Activated T-cell treated with anti-CD3 and anti-CD28 coated beads for 24 hours (primary cell): ENCODE data around the gene KCNE4.

Source experiments
- DNase-seq: peaks from one replicate; pipeline ENCODE4 v3.0.0-alpha.2; 2020; ENCODE audit warnings: low read depth

KCNE4 gene, protein sequence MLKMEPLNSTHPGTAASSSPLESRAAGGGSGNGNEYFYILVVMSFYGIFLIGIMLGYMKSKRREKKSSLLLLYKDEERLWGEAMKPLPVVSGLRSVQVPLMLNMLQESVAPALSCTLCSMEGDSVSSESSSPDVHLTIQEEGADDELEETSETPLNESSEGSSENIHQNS

DNA sequence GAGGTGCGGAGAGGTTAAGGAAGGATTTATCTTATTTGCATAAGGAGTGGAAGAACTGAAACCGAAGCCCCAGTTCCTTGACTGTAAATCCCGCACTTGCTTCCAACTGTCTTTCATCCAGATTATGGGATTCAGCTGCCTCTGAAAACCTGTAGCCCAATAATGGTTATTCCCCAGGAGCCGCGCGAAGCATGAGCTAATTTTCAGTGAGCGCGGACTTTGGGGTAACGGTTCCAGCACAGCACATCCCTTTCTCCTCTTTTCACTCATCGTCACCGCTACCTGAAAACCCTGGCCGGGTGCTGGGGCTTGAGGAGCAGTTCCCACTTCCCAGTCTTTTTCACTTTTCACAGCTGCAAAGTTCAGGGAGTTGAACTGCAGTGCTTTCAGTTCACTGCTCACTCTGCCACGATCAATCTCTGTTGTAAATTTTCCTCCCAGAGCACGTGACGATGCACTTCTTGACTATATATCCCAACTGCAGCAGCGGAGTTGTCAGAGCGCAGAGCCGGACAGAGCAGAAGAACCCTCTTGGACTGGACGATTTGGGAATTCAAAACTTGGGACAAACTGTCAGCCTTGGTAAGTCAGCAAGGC, at the start of gene KCNE4:
TSS of gene KCNE4 (plus strand) at position 498 of the 597 bp plus-strand sequence. CDS start 641 bp downstream, outside the sequence.
- no peak for DNase-seq

DNA sequence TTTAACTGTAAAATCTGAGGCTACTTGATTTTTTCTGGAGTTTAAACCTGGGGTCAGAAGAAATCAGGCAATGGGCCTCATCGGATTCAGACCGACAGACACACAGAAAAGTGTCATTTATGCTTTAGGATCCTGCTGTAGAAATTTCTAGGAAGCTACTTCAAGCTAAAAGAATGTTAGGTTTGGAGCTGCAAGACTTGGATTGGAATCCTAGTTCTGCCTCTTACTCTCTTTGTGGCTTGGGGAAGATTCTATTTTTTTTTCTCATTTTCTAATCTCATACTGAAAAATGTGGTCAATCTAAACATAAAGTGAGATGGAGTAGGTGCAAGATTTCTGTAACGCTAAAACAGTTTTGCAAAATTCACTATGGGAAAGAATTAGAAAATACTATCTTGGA, 48.8 kb upstream of the KCNE4 start:
- no peak for DNase-seq

DNA sequence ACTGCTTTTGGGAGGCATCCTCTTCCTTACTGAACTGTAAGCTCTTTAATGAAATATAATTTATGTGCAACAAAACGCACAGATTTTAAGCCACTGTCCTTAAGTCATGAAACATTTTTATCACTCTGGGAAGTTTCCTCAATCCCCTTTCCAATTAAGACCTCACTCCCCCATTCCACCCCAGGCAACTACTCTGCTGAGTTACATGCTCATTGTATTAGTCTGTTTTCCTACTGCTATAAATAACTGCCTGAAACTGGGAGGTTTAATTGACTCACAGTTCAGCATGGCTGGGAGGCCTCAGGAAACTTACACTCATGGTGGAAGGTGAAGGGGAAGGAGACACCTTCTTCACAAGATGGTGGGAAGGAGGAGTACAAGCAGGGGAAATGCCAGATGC, 46.5 kb upstream of the KCNE4 start:
- DNase-seq = no peak

DNA sequence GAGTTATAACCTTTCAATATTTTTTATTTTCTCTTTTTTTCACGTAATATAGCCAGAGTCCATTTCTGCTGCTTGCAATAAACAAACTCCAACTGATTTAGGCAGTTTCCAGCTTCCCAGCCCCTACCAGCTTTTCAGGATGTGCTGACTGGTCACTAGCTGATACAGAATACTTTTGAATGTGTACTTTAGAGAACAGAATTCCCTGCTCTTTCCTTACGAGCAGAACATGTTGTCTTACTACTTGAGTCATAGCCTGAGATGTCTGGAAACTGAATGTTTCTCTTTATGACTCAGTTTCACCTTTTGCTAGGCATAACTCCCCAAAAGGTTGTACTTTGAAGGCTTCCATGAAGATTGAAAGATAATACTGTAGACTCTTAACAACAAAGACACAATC, 44.5 kb upstream of the KCNE4 start:
- DNase-seq = no peak

DNA sequence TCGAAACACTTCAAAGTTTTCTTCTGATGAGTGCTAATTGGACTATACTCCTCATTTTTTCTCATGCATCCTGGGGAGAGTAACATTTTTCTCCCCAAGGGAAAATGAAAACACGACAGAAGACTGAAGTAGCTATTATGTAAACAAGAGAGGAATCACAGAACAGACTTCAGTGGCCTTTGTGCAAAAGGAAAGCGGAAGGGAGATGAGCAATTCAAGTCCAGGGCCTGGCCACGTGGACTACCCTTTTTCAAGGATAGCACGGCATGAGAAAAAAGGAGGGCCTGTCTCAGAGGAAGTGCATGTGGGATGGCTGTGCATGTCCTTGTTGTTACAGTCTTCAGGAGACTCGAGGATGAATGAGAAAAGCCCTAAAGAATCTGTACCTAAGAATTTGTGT, 43.8 kb upstream of the KCNE4 start:
- DNase-seq = no peak

DNA sequence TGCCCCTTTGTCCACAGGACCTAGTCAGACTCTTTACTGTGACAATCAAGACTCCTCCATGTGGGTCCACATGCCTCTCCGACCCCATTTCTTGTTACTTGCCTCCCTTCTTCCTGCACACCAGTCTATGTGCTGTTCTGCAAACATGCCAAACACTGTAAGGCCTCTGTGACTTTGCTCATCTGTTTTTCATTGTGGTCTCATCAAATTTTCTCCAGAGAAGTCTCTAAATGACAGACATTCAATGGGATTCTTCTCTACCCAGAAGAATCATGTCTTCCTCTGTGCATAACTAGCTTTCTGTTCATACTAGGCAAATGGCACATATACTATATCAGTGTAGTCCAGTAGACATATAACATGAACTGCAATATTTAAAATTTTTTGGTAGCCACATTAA, 43.0 kb upstream of the KCNE4 start:
- DNase-seq = no peak

DNA sequence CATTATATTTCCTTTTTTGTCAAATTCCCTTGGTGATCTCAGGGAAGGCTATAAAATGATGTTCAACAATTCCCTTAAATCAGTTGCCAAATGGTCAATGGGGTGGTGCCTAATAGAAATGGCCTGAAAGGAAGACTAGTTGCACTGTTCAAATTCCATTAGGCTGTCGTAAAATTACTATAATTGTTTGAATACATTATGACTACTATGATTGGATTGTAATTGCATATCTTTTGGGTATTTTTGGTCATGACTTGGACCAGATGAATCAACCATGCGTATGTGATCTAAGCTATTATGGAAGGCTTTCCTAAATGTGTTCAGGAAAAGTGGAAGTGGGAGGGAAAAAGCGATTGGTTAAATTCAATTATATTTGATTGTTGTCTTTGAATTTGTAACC, 41.3 kb upstream of the KCNE4 start:
- no peak for DNase-seq

DNA sequence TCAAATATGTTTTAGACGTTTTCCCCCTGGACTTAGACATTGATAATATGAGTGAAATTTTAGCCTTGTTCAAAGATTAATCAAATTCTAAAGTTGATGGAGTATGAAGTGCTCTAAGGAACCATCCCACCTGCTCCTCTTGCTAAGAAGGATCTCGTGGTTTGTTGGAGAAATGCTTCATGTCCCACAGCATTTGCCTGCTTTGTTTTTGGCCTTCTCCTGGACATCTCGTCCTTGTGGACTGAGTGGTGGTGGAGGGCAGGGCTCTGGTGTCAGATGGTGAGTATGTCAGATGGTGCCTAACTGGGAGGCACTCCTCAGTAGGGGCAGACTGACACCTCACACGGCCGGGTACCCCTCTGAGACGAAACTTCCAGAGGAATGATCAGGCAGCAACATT, 39.7 kb upstream of the KCNE4 start:
- no peak for DNase-seq

DNA sequence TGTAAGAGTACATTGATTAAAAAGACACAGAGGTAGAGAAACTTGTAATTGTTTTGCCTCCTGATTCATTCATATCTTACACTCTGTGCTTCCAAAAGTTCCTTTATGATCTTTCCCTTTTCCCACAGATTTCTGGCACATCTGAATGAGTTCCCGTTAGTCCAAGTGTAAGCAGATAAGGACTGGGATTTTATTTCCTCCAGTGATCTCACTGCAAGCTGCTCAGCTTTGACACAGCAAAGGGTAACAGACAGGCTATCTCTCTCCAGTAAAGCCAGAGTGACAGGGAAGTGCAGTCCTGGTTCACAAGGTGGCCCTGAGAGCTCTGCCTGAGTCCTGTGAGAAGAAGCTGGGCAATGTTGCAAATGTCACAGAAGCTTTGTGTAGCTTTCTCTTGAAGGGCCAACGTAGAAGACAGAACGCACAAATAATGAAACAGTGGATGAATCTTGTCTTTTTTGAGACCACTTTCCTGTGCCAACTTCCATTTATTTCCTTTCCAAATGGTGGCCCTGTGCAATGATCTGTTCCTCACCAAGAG, 32.5 kb upstream of the KCNE4 start:
- DNase-seq = no peak

DNA sequence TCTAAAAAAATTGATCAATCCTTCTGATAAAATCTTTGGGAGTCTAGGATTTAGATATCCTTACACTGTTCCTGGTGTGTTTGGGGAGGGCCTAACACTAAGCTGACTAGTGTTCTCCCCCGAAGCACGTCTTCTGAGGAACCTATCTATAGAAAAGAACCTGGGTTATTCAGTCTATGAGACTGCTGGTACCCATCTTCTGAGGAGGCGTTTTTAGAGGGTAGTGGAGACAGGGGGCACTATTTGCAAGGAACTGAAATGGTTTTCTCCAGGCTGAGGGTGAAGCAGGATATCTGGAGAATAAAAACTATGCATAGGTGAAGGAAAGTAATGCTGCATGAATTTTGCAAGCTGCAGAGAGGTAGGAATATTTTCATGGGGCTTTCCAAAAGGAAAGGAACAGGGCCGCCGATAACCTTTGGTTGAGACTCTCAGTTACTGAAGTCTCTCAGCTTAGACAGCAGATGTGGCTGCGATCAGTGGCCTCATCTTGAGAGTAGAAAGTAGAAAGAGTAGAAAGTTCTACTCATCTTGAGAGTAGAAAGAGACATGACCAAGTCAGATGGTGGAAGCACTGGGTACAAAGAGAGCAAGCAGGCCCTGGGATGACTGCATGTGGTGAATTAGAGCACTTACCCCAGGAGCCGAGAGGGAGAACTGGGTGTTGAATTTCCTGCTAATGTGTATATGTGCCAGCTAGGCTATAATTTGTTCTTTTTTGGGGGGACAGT, 31.8 kb upstream of the KCNE4 start:
- no peak for DNase-seq

DNA sequence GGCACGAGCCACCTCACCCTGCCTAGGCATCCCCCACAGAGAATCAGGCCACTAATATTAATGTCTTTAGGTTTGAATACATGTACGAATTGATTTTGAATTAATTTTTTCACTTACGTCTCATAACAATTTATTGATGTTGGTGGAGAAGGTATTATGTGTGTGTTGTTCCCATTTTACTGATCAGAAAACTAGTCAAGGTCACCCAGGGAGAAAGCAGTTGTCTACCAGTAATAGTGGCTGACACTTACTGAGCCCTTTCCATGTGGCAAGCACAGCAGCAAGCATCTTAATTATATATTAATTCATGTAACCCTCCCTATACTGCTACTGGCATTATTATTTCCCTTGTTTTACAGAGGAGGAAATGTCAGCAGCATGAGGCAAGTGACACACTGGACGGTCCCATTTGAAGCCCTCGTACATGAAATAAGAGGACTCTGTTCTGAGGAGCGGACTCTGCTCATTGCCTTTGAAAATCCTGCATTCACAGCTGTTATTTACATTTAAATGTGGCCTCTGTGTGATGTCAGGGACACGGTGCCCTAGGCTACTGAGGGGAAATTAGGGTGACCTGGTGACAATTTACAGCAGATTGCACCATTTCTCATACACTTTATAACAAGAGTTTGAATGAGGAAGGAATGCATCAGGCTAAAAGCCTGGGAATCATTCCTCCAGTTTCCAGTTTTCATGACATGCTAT, 30.9 kb upstream of the KCNE4 start:
- DNase-seq = no peak

DNA sequence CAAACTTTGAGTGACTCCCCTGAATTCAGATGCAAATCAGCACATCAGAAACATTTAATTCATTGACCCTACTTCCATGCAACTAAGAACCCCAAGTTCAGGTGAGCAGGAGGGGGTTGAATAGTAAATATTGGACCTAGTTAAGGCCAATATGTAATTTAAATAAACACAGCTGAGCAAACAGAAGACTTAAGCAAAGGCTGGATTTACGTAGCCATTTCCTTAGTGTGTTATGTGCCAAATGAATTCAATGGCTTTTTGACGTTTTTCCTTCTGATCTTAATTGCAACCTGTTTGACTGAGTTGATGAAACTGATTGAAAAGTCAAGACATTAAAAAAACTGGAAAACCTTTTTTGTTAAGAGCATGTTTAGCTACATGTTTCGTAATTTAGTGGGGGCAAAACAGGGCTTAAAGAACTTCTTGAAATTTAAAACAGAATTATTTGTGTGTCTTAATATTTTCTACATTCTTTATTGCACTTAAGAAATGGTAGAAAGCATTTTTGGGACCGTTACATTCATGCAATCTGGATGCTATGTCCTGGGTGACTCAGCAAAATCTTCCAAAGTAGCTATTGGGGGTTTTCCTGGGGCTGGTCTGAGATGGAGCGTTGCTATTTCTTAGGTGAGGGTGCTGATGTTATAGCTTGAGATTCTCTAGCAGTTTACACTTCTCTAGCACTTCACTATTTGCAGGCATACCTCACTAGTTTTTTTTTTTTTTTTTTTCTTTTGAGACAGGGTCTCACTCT, 25.5 kb upstream of the KCNE4 start:
- DNase-seq = no peak

DNA sequence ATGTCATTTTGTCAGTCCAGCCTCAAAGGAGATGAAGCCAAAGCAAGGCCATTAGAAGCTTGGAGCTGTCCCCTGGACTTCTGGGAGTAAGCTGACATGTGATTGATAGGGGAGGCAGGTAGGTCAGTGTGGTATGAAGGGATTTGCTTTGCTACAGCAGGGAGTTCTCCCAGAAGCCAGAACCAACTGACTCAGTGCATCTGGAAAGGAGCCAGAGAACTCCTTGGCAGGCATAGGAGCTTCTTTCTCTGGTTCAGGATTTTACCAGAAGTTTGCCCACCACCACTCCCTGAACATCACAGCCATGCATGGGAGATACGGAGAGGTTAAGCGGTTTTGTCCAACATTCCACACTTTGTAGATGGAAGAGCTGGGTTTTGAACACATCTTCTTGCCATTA, 24.5 kb upstream of the KCNE4 start:
- no peak for DNase-seq

DNA sequence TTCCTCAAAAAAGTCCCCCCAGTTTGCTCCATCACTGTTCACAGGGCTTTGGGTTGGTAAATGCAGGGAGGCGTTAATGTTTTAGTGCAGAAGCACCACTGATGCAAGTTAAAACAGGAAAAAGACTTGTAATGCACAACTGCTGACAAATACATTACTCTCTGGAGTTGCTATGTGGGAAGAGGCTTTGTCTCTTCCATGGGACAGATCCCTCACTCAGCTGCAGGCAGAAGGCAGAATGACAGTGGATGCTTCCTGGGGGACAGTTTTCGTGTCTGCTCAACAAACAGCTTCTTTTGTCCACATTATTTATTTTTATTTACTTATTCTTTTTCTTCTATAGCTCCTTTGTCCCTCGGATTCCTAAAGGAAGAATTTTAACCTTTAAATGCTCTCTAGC, 22.7 kb upstream of the KCNE4 start:
- DNase-seq = no peak

DNA sequence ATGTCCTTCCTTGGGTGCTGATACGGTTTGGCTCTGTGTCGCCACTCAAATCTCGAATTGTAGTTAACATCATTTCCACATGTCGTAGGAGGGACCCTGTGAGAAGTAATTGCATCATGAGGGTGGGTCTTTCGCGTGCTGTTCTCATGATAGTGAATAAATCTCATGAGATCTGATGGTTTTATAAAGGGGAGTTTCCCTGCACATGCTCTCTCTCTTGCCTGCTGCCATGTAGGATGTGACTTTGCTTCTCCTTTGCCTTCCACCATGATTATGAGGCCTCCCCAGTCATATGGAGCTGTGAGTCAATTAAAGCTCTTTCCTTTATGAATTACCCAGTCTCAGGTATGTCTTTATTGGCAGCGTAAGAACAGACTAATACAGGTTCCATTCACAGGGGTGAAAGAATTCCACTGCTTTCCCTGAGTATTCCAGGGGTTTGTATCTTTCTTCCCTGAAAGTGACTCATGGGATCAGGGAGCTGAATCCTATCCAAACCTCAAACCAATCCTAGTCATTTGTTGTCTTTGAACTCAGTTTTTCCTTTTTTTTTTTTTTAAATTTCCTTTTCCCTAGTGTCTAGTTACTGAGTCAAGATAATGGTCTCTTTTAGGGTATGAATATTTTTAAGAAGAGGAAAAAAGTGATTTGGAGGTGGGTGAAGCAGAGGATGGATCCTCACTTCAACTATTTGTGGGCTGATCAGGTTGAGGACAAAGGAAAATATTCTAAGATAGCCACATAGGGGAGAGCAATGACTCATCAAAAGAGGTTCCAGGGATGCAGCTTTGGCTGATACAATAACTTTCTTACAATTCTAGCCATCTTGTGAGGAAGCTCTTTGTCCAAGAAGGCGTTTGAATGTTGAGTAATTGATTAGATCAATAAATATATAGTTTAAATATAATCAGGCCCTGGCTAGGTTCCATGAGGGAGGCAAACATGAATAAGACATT, 19.5 kb upstream of the KCNE4 start:
- DNase-seq = no peak

DNA sequence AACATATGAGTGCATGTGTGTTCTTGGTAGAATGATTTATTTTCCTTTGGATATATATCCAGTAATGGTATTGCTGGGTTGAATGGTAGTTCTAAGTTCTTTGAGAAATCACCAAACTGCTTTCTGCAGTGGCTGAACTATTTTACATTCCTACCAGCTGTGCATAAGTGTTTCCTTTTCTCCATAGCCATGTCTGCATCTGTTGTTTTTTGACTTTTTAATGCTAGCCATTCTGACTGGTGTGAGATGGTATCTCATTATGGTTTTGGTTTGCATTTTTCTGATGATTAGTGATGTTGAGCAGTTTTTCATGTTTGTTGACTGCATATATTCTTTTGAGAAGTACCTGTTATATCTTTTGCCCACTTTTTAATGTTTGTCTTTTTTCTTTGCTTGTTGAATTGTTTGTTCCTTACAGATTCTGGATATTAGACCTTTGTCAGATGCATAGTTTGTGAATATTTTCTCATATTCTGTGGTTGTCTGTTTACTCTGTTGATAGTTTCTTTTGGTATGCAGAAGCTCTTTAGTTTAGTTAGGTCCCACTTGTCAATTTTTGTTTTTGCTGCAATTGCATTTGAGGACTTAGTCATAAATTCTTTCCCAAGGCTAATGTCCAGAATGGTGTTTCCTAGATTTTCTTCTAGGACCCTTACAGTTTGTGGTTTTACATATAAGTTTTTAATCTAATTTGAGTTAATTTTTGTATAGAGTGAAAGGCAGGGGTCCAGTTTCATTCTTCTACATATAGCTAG, 17.6 kb upstream of the KCNE4 start:
- DNase-seq = no peak

DNA sequence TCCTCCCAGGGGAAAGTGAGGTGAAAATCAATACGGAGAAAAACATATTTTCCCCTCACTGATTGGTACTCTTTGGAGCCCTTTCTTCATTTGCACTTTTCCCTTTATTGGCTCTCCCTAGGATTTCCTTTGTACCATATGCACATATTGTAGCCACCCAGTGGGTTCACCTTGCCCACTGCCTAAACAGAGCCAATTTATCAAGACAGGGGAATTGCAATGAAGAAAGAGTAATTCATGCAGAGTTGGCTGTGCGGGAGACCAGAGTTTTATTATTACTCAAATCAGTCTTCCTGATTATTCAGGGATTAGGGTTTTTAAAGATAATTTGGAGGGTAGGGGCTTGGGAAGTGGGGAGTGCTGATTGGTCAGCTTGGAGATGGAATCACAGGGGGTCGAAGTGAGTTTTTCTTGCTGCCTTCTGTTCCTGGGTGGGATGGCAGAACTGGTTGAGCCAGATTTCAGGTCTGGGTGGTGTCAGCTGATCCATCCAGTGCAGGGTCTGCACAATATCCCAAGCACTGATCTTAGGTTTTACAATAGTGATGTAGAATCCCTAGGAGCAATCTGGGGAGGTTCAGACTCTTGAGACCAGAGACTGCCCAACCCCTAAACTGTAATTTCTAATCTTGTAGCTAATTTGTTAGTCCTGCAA, 15.1 kb upstream of the KCNE4 start:
- no peak for DNase-seq

DNA sequence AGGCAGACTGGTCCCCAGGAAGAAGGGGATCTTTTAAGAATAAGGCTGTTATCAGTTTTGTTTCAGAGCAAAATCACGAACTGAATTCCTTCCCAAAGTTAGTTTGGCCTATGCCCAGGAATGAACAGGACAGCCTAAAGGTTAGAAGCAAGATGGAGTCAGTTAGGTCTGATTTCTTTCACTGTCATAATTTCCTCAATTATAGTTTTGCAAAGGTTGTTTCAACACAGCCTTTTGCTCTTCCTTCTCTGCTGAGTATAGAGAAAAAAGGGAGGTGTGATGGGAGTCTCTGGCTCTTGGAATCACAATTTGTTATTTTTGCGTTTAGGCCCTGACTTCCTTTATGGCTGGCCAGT, 14.6 kb upstream of the KCNE4 start:
- no peak for DNase-seq

DNA sequence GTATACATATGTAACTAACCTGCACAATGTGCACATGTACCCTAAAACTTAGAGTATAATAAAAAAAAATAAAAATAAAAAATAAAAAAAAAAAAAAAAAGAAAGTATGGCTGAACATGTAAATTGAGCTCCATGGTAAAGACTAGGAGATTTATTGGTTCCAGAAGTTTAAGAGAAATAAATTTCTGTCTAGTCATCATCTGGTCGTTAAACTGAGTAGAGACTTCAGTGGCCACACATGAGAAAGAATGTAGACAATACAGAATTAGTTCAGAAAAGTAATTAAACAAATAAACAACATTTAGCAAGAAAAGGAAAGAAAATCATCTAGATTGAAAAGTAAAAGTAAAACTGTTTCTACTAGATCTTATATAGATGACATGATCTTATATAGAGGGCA, 12.4 kb upstream of the KCNE4 start:
- DNase-seq = no peak

DNA sequence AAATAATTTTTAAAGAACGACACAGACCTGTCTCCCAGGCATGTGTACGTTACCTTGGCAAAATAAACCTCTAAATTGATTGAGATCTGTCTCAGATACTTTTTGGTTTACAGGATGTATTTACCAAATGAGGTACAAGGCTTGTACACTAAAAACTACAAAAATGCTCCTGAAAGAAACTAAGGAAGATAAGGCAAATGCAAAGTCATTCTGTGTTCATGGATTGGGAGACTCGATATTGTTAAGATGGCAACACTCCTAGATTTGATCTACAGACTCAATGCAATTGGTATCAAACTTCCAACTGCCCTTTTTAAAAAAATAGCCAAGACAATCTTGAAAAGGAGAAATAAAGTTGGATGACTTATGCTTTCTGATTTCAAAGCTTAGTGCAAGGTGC, 11.5 kb upstream of the KCNE4 start:
- DNase-seq = no peak
